Hair follicle dermal papilla cell (primary cell): Measurements from ENCODE around the gene RNF207. TPM values are rescaled to one million over a fixed set of nuclear protein-coding genes. Genes with fewer than 3 reads are reported as not detected.

ENCODE experiments used
- total RNA-seq: library from RNA; depleted of rRNA; stranded (reverse); fragments of >200 nt; gene quantifications from 2 replicates; pipeline ENCODE4 v1.2.3, GENCODE V29; 2012

RNF207 gene
- total RNA-seq: 5.8 and 16.1 TPM in 2 replicates

GRCh38 chr1:6205849-6206519 is at the start of gene RNF207:
Gene RNF207 (plus strand): TSS chr1:6206119. CDS start chr1:6206536, 417 bp downstream.

GRCh38 chr1:6180268-6180706 is 25.6 kb upstream of the RNF207 start, which contains the start of gene CHD5:
Gene CHD5 (minus strand): TSS chr1:6180321. CDS start chr1:6180023, 298 bp downstream.

GRCh38 chr1:6199298-6200187 is 6.4 kb upstream of the RNF207 start, which contains the start of gene RPL22:
Gene RPL22 (minus strand): TSS chr1:6199595. CDS start chr1:6199573, 22 bp downstream.

GRCh38 chr1:6243993-6244392 is 38.1 kb downstream of the RNF207 start, which contains the start of gene HES3:
Gene HES3 (plus strand): TSS chr1:6244179. CDS start chr1:6244366, 187 bp downstream.

GRCh38 chr1:6260961-6261614 is 55.2 kb downstream of the RNF207 start, which contains the start of gene GPR153:
Gene GPR153 (minus strand): TSS chr1:6261098. CDS start chr1:6254905, 6,193 bp downstream.

Other genes starting within 250 kb of the RNF207 start
- 12.6 and 19.8 TPM in 2 replicates for gene NPHP4, start 213.7 kb upstream of the RNF207 start, total RNA-seq
- gene KCNAB2, start 160.2 kb upstream of the RNF207 start, total RNA-seq: 17.7 and 21.7 TPM in 2 replicates
- gene CHD5, start 25.8 kb upstream of the RNF207 start, total RNA-seq: 0.12 and 0.16 TPM in 2 replicates
- 70.1 and 76.5 TPM in 2 replicates for gene RPL22, start 6.5 kb upstream of the RNF207 start, total RNA-seq
- gene ICMT, start 29.8 kb downstream of the RNF207 start, total RNA-seq: 62.7 and 77.6 TPM in 2 replicates
- not detected in 2 replicates for gene HES3, start 38.1 kb downstream of the RNF207 start, total RNA-seq
- 15.1 and 18.3 TPM in 2 replicates for gene GPR153, start 55.0 kb downstream of the RNF207 start, total RNA-seq
- 12.0 and 17.7 TPM in 2 replicates for gene ACOT7, start 187.6 kb downstream of the RNF207 start, total RNA-seq
- under 0.01 TPM in 1 of 2 replicates, not detected in the other for gene HES2, start 213.8 kb downstream of the RNF207 start, total RNA-seq
- not detected in 2 replicates for gene ESPN, start 218.7 kb downstream of the RNF207 start, total RNA-seq